HepG2 (cell line): ENCODE measurements around the gene USP34. TPM values are rescaled to one million over a fixed set of nuclear protein-coding genes. Genes with fewer than 3 reads are reported as not detected.

Source experiments
- ATM ChIP-seq: fragments of 450-650 bp; IDR thresholded peaks from 2 replicates; pipeline ENCODE4 v1.7.1; 2017; ENCODE audit warnings: mild to moderate bottlenecking, borderline replicate concordance
- DDIT3 ChIP-seq: sonication (generic); formaldehyde crosslinking; IDR thresholded peaks from 2 replicates; pipeline ENCODE4 v1.4.0; 2020; ENCODE audit warnings: mild to moderate bottlenecking, missing genetic modification reagents
- HIC2 ChIP-seq: sonication (generic); formaldehyde crosslinking; IDR thresholded peaks from 2 replicates; pipeline ENCODE4 v1.9.0; 2022; ENCODE audit warnings: low read depth, missing genetic modification reagents
- MAFK ChIP-seq, 2 experiments: IDR thresholded peaks in 1 of 2; conservative IDR thresholded peaks in 1 of 2; 2 replicates each; pipeline ENCODE4 v1.6.1; 2011; ENCODE audit warnings: improper control_type of control experiment in 2 of 2, low read length in 2 of 2
- PHF20 ChIP-seq: sonication (generic); formaldehyde crosslinking; IDR thresholded peaks from 2 replicates; pipeline ENCODE4 v1.5.0; 2020; ENCODE audit warnings: mild to moderate bottlenecking, missing genetic modification reagents
- RFX5 ChIP-seq: IDR thresholded peaks from 2 replicates; pipeline ENCODE4 v1.6.1; 2011; ENCODE audit warnings: low read depth, low read length, improper control_type of control experiment
- SIX1 ChIP-seq: sonication (generic); formaldehyde crosslinking; IDR thresholded peaks from 2 replicates; pipeline ENCODE4 v1.4.0; 2020; ENCODE audit warnings: missing genetic modification reagents, borderline replicate concordance
- SMAD9 ChIP-seq: sonication (generic); formaldehyde crosslinking; IDR thresholded peaks from 2 replicates; pipeline ENCODE4 v1.5.1; 2020; ENCODE audit warnings: mild to moderate bottlenecking, missing genetic modification reagents
- TCF7L2 ChIP-seq: IDR thresholded peaks from 2 replicates; pipeline ENCODE4 v1.6.1; 2011; ENCODE audit warnings: mild to moderate bottlenecking, low read depth, low read length, moderate library complexity
- TFE3 ChIP-seq: IDR thresholded peaks from 2 replicates; pipeline ENCODE4 v1.6.1; 2016
- THAP11 ChIP-seq: IDR thresholded peaks from 2 replicates; pipeline ENCODE4 v1.6.1; 2016; ENCODE audit warnings: missing biosample characterization, missing genetic modification reagents
- THRA ChIP-seq: sonication (generic); formaldehyde crosslinking; IDR thresholded peaks from 2 replicates; pipeline ENCODE4 v1.4.0; 2020; ENCODE audit warnings: missing genetic modification reagents, borderline replicate concordance
- XRCC5 ChIP-seq: fragments of 200-400 bp; formaldehyde crosslinking; optimal IDR thresholded peaks from 2 replicates; pipeline ENCODE3; 2017; ENCODE audit warnings: mild to moderate bottlenecking, low read length
- ZMYM2 ChIP-seq: sonication (generic); formaldehyde crosslinking; IDR thresholded peaks from 2 replicates; pipeline ENCODE4 v1.8.0; 2022; ENCODE audit warnings: mild to moderate bottlenecking, missing genetic modification reagents
- ZNF34 ChIP-seq: sonication (generic); formaldehyde crosslinking; IDR thresholded peaks from 2 replicates; pipeline ENCODE4 v1.4.0; 2020; ENCODE audit warnings: mild to moderate bottlenecking, missing genetic modification reagents, borderline replicate concordance
- ZNF414 ChIP-seq: sonication (generic); formaldehyde crosslinking; IDR thresholded peaks from 2 replicates; pipeline ENCODE4 v1.5.0; 2020; ENCODE audit warnings: missing genetic modification reagents
- ZNF577 ChIP-seq: sonication (generic); formaldehyde crosslinking; IDR thresholded peaks from 2 replicates; pipeline ENCODE4 v1.4.0; 2020; ENCODE audit warnings: mild to moderate bottlenecking, low read depth, missing genetic modification reagents, borderline replicate concordance
- ZNF609 ChIP-seq: sonication (generic); formaldehyde crosslinking; IDR thresholded peaks from 2 replicates; pipeline ENCODE4 v1.4.0; 2020; ENCODE audit warnings: mild to moderate bottlenecking, missing genetic modification reagents, borderline replicate concordance
- ZNF746 ChIP-seq: sonication (generic); formaldehyde crosslinking; IDR thresholded peaks from 2 replicates; pipeline ENCODE4 v1.8.0; 2022; ENCODE audit warnings: mild to moderate bottlenecking, missing genetic modification reagents
- polyA plus RNA-seq, 8 experiments: library from polyadenylated mRNA; depleted of rRNA in 3 of 8; stranded (reverse) in 7 of 8; unstranded in 1 of 8; fragments of >200 nt; fragmentation: Illumina TruSeq in 4 of 8; extraction: Trizol in 4 of 8; gene quantifications; 2 replicates each; pipeline versions ENCODE4 v1.2.1 to v1.2.3, GENCODE V29; 2011 to 2016; ENCODE audit warnings: low read depth in 4 of 8, missing spikeins in 1 of 8, mixed read lengths in 1 of 8; ENCODE audit not compliant: insufficient read depth in 1 of 8
- total RNA-seq, 5 experiments: library from RNA; depleted of rRNA; stranded (reverse); fragments of >200 nt; fragmentation: Illumina TruSeq; extraction: Trizol; gene quantifications; 2 replicates each; pipeline ENCODE4 v1.2.3, GENCODE V29; 2016; ENCODE audit warnings: low read depth in 1 of 5

USP34 gene
- total and polyA plus RNA-seq, 2 of the 13 experiments (the other 11 are each of a cell fraction or from before 2014, with no cell fraction given): 99.2 to 100 TPM

GRCh38 chr2:61443342-61444041 is 27.4 kb downstream of the USP34 start (continued):
- TF ChIP-seq XRCC5 (peak; percentile 52), SIX1 (CRISPR knock-in tag) (peak; percentile 86; the same call in 1 of the 2 replicates), ZNF609 (CRISPR knock-in tag) (no peak), TFE3 (CRISPR knock-in tag) (peak; percentile 82), ZNF746 (no peak), ATM (no peak), RFX5 (no peak), SMAD9 (CRISPR knock-in tag) (no peak), ZMYM2 (CRISPR knock-in tag) (peak; percentile 38; the same call in 1 of the 2 replicates), HIC2 (peak; percentile 50; the same call in 1 of the 2 replicates), MAFK (conservative IDR thresholded peaks at IDR 0.05 in 1 of 2, IDR thresholded peaks at IDR 0.05 in 1 of 2; ENCODE audit: low read length in 2 of 2) (peak; percentile 96 to 97), THAP11 (CRISPR knock-in tag) (peak; percentile 58), ZNF577 (CRISPR knock-in tag) (no peak), ZNF34 (CRISPR knock-in tag) (no peak), PHF20 (CRISPR knock-in tag) (no peak), TCF7L2 (no peak), ZNF414 (CRISPR knock-in tag) (no peak; the same call in 1 of the 2 replicates), THRA (no peak), DDIT3 (no peak)
